NCI-H748 (cell line): ENCODE data around the gene PTEN.
"Not testable (repeated sequence)": the region's sequence is repeated elsewhere in the genome, so short reads cannot be mapped to it uniquely, and the experiment has no call there.

ENCODE experiments used
- DNase-seq: peaks from one replicate; lab custom pipeline; 2025; ENCODE audit not compliant: unreplicated experiment; lab: John Stamatoyannopoulos, UW

The PTEN gene

GRCh38 chr10:87868277-87868676 is 4.9 kb downstream of the PTEN start:
- no peak for DNase-seq

DNA sequence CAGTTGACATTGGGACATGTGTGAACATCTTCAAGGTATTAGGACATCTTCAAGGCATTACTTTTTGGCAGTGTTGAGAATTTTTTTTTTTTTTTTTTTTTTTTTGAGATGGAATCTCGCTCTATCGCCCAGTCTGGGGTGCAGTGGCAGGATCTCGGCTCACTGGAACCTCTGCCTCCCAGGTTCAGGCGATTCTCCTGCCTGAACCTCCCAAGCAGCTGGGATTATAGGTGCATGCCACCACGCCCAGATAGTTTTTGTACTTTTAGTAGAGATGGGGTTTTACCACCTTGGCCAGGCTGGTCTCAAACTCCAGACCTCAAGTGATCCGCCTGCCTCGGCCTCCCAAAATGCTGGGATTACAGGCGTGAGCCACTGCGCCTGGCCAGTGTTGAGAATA is 5.7 kb downstream of the PTEN start:
- DNase-seq = not testable (repeated sequence)

DNA sequence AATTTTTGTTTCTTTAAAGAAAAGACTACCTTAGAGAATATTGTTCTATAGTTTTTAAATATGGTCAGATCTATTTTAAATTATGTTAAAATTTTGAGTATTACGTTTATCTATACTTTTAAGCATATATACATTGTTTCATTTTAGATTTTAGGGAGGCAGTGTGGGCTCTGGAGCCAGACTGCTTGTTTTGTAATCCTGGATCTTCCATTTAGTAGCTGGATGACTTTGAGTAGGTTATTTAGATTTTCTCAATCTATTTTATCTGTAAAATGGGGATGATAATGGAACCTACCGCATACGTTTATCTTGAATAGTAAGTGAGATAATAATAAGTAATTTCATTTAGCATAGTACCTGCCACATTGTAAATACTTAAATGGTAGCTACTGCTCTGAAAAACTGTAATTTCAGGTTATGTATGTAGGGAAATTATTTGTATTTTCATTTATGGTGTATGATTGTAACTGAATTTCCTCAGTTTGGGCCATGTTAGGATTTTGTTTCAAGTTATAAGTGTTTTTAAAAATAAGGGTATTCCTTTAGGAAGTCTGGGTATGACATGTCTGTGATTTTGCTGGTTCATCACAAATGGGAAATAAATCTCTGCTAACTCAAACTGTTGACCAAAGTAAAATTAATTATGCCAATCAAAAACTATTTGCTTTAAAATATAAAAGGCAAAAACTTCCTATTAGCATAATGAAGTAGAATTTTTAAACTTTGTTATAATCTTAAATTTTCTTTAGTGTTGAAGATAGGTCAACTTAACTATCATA is 6.5 kb downstream of the PTEN start:
- DNase-seq = no peak

- DNase-seq = no peak
Measured at GRCh38 chr10:87872828-87873227, 9.4 kb downstream of the PTEN start.

- DNase-seq = no peak
Measured at GRCh38 chr10:87873656-87874055, 10.2 kb downstream of the PTEN start.

GRCh38 chr10:87875929-87876571 is 12.6 kb downstream of the PTEN start:
- no peak for DNase-seq

DNA sequence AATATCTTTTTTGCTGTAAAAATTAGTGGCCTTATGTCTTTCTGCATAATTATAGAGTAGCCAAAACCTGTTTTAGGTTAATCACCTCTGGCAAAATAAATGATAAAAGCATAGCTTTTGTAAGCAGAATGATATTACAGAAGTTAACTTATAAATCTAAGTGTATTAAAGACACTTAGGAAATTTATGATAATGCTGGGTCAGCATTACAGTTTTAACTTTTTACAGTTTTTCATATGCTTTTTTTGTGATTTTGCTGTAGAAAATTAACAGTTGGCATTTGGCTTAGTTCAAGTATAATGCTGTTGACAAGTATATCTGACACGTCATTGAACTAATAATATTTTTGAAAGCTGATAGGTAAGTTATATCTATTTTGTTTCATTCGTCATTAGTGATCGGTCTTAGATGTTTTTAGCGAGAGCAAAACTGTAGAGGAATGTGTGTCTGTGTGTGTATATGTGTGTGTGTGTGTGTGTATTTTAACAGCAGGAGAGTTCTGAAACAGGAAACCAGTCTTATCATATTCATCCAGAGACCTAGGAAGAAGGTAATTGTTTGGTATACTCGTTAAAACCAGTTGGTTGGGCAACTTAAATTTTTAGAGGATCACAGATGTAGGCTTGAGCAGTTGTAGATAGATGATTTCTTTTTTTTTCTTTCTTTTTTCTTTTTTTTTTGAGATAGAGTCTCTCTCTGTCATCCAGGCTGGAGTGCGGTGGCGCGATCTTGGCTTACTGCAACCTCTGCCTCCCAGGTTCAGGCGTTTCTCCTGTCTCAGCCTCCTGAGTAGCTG is 15.4 kb downstream of the PTEN start:
- no peak for DNase-seq

- no peak for DNase-seq
Measured at GRCh38 chr10:87880336-87880735, 16.9 kb downstream of the PTEN start.

GRCh38 chr10:87881373-87882059 is 18.1 kb downstream of the PTEN start:
- DNase-seq = not testable (repeated sequence)

GRCh38 chr10:87882555-87883294 is 19.3 kb downstream of the PTEN start:
- DNase-seq = no peak

GRCh38 chr10:87886635-87887034 is 23.2 kb downstream of the PTEN start:
- DNase-seq = no peak

DNA sequence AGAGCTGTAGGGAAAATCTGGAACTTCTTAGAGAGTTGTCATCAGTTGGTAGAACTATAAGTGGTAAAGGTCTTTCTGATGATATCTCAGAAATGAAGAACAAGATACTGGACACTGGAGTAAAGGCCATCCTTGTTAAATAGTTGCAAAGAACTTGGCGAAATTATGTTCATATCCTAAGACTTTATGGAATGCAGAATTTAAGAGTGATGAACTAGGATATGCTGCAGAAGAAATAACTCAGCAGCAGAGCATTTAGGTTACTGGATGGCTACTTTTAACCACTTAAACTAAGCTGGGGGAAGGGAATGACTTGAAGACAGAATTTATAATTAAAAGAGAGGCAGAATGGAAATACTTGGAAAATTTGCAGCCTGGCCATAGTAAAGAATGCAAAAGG is 23.7 kb downstream of the PTEN start:
- DNase-seq = no peak

GRCh38 chr10:87887548-87888289 is 24.3 kb downstream of the PTEN start:
- no peak for DNase-seq

GRCh38 chr10:87895430-87895829 is 32.0 kb downstream of the PTEN start:
- DNase-seq = no peak

- peak; percentile 31 for DNase-seq
Measured at GRCh38 chr10:87896216-87896615, 32.8 kb downstream of the PTEN start.

DNA sequence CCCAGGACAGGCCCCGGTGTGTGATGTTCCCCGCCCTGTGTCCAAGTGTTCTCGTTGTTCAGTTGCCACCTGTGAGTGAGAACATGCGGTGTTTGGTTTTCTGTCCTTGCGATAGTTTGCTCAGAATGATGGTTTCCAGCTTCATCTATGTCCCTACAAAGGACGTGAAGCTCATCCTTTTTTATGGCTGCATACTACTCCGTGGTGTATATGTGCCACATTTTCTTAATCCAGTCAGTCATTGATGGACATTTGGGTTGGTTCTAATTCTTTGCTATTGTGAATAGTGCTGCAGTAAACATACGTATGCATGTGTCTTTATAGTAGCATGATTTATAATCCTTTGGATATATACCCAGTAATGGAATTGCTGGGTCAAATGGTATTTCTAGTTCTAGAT is 34.5 kb downstream of the PTEN start:
- DNase-seq = not testable (repeated sequence)

- not testable (repeated sequence) for DNase-seq
Measured at GRCh38 chr10:87903396-87903795, 40.0 kb downstream of the PTEN start.

GRCh38 chr10:87913156-87913921 is 49.9 kb downstream of the PTEN start:
- no peak for DNase-seq

GRCh38 chr10:87915406-87915805 is 52.0 kb downstream of the PTEN start:
- DNase-seq = no peak
